Sigmoid colon (tissue), 4 donors: ENCODE data around the gene EEPD1.

Source experiments
- CTCF ChIP-seq, 4 experiments: fragments of 450-650 bp in 3 of 4; fragments of 200-600 bp in 1 of 4; IDR thresholded peaks; one replicate each; pipeline ENCODE4 v1.5.1; 2016 to 2019; ENCODE audit warnings: antibody characterized with exemption in 4 of 4, mild to moderate bottlenecking in 3 of 4, moderate library complexity in 2 of 4
- EP300 ChIP-seq, 4 donors: sonication (generic); formaldehyde crosslinking; IDR thresholded peaks; one replicate each; pipeline ENCODE4 v1.6.1; 2017; ENCODE audit warnings: antibody characterized with exemption in 4 of 4
- POLR2A ChIP-seq, 2 donors: fragments of 450-650 bp; IDR thresholded peaks; one replicate each; pipeline ENCODE4 v1.6.1; 2016; ENCODE audit warnings: antibody characterized with exemption in 2 of 2, mild to moderate bottlenecking in 2 of 2, moderate library complexity in 2 of 2
- POLR2AphosphoS5 ChIP-seq, 4 donors: sonication (generic); formaldehyde crosslinking; IDR thresholded peaks; one replicate each; pipeline ENCODE4 v1.6.1; 2017; ENCODE audit warnings: antibody characterized with exemption in 4 of 4

- TF ChIP-seq CTCF (IDR thresholded peaks at IDR 0.05): no peak
- TF ChIP-seq POLR2A (IDR thresholded peaks at IDR 0.05): no peak
- TF ChIP-seq POLR2AphosphoS5 (IDR thresholded peaks at IDR 0.05): peak in 1 of 4 donors; percentile 61
- TF ChIP-seq EP300 (IDR thresholded peaks at IDR 0.05): no peak
Measured at GRCh38 chr7:36261019-36261754, 108.1 kb downstream of the EEPD1 start.
